Raji (cell line): ENCODE data around the gene AFAP1L2.

Experiments
- POLR2A ChIP-seq: IDR thresholded peaks from 2 replicates; pipeline ENCODE4 v1.6.1; 2011; ENCODE audit warnings: low read depth, low read length, control low read depth; ENCODE audit not compliant: insufficient read depth

The AFAP1L2 gene

DNA sequence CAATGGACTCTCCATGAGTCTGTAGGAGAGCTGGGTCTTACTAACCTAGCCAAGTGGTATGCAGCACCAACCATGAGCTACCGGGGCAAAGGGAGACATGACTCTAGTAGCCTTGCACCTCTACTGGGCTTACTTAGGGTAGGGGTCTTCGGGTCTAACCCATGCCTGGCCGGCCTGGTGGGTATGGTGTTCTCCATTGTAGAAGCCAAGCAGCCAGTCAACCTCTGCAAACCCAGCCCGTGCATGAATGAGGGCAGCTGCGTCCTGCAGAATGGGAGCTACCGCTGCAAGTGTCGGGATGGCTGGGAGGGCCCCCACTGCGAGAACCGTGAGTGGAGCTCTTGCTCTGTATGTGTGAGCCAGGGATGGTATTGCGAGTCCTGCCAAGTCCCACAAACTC is 114.3 kb downstream of the AFAP1L2 start:
- TF ChIP-seq POLR2A: no peak

DNA sequence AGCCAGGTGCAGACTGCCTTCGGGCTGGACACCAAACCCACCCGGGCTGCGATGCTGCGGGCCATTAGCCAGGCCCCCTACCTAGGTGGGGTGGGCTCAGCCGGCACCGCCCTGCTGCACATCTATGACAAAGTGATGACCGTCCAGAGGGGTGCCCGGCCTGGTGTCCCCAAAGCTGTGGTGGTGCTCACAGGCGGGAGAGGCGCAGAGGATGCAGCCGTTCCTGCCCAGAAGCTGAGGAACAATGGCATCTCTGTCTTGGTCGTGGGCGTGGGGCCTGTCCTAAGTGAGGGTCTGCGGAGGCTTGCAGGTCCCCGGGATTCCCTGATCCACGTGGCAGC is 115.2 kb downstream of the AFAP1L2 start:
- TF ChIP-seq POLR2A: no peak

DNA sequence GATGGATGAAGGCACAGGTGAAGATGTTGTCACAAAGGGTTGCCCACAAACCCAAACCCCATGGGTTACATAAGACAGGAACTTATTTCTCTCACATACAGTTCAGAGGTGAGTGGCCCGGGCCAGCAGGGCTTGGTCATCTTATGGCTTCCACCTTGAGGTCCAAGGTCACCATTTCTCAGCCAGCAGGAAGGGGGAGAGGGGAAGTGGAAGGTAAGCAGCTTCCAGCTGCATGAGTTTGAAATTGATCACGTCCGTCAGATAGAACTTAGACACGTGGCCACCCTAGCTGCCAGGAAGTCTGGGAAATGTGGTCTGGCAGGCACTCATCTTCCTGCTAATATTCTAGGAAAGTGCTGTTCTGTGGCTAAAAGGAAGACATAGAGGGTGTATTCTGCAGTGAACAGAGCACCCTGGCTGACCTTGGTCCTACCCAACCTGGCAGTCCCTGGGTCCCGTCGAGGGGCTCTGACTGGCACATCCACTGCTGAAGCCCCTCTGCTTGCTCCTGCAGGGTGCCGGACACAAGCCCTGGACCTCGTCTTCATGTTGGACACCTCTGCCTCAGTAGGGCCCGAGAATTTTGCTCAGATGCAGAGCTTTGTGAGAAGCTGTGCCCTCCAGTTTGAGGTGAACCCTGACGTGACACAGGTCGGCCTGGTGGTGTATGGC is 115.7 kb downstream of the AFAP1L2 start:
- TF ChIP-seq POLR2A: no peak

DNA sequence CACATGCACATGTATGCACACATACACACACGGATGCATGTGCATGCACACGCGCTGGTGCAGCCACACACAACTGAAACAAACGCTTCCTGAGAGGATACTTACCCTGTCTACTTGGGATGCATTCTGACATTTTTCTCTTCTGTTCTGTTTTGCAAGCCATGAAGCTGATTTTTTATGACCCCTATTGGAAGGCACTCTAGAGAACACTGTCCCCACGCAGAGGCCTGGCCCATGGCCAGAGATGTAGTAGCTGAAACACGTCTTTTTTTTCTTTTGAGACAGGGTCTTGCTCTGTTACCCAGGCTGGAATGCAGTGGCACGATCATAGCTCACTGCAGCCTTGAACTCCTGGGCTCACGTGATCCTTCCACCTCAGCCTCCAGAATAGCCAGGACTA is 117.4 kb downstream of the AFAP1L2 start:
- TF ChIP-seq POLR2A: no peak

DNA sequence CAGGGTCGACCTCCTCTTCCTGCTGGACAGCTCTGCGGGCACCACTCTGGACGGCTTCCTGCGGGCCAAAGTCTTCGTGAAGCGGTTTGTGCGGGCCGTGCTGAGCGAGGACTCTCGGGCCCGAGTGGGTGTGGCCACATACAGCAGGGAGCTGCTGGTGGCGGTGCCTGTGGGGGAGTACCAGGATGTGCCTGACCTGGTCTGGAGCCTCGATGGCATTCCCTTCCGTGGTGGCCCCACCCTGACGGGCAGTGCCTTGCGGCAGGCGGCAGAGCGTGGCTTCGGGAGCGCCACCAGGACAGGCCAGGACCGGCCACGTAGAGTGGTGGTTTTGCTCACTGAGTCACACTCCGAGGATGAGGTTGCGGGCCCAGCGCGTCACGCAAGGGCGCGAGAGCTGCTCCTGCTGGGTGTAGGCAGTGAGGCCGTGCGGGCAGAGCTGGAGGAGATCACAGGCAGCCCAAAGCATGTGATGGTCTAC is 118.3 kb downstream of the AFAP1L2 start:
- TF ChIP-seq POLR2A: no peak

DNA sequence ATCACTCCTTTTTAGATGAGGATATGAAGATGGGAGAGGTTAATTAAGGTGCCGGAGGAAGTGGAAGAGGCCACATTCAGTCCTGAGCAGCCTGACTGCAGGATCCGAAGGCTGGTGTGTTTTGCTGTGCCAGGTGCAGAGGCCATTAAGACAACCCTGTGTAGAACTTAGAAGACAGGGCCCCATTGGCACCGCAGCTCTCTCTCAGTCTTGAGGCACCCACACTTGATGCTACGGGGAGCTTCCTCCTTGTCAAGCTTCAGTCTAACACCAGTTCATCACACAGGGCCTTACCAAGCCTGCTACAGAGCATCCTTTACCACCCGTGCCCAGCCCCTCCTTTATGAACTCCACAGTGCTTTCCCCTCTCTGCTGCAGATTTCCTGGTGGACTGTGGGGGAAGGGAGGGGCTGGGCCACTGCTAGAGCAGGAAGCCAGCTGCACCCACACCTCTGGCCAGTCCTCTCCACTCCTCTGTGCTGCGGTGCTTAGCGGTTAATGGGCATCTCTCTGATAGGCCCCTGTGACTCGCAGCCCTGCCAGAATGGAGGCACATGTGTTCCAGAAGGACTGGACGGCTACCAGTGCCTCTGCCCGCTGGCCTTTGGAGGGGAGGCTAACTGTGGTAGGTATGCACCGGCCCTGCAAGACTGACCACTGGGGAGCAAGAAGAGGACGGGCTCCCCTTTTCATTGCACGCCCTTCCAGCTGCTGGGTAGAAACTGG is 119.8 kb downstream of the AFAP1L2 start:
- TF ChIP-seq POLR2A: no peak

DNA sequence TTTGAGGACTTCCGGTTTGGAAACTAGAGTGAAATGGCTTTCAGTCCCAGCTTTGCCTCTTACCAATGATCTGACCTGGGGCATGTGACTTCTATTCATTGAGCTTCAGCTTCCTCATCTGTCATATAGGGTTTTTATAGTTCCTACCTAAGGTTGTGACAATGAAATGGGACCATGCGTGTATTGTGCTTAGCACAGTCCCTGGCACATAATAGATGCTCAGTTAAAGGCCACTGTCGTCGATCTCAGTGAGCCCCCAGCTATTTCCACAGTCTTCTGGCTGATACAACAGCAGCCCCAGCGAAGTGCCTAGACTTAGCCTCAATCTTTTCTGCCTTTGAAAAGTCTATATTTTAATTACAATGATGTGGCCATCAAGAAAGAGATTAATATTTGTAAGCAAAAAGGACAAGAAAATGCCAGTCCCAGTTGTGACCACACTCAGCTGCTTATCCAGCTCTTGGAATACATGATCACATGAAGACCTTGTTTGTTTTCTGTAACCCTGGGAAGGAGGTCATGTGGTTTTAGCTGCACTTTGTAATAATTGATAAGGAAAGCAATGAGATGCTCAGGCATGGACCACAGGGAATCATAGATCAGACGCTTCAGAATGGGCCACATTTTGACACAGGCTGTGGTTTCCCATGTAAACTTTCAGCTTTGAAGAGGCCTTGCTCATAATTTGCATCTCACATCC is 120.6 kb downstream of the AFAP1L2 start:
- TF ChIP-seq POLR2A: no peak

DNA sequence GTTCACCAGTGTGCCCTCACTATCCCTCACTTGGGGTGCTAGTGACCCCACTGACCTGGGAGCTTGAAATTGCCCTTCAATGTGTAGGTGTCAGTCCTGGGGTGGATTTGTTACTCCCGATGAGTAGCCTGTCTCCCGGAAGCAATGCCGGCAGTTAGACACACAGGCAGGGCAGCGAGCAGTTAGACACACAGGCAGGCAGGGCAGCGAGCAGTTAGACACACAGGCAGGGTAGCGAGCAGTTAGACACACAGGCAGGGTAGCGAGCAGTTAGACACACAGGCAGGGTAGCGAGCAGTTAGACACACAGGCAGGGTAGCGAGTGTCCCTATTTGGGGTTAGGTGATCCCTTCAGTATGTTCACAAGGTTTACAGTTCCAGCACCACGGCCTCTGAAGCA is 121.2 kb downstream of the AFAP1L2 start:
- no peak for TF ChIP-seq POLR2A

DNA sequence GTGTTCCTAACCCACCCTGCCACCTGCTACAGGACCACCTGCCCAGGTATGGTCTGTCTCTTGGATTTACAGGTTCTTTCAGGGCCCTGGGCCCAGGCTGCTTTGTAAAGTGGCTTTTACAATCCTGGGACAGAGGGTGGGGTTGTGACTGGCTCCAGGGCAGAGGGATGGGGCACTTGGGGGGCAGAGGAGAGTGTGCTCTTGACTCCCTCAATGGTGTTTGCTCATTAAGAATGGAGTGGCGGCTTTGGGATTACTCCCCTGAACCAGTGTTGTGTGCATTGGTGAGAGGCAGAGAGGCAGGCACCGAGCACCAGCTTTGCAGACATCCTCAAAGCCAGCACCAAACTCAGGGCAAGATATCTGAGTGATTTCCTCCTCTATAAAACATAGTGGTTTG is 121.8 kb downstream of the AFAP1L2 start:
- no peak for TF ChIP-seq POLR2A

DNA sequence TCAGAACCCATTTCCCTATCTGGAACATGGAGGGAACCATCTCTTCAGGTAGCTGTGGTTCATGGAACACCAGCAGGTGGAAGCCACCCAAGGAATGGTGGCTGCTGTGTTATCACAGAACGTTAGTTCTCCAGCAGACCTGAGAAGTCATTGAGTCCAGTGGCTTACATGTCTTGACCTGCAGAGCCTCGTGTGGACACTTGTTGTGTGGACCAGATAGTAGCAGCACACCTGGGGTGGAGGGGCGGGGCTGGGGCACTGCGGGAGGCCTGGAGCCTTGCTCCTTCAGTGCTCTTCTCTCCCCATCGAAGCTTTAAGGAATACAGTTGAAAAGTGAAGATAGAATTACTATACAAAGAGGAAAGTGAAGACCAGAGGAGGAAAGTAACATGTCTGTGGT is 122.8 kb downstream of the AFAP1L2 start:
- no peak for TF ChIP-seq POLR2A

DNA sequence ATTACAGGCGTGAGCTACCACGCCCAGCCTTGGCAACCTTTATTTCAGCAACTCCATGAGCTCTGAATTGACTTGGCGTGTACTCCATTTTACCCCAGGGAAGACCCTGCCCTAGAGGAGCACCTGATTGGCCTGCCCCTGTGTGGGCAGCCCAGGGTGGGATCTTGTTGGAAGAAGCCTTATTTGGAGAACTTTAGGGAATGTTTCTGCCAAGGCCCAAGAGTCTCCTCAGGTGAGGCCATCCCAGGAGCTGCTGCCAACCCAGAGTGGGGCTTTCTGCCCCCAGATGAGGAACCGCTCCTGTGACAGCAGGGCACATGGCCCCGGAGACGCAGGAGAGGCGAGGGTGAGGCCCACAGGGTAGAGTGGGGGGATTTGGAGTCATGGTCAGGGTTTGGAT is 123.3 kb downstream of the AFAP1L2 start:
- TF ChIP-seq POLR2A: no peak

DNA sequence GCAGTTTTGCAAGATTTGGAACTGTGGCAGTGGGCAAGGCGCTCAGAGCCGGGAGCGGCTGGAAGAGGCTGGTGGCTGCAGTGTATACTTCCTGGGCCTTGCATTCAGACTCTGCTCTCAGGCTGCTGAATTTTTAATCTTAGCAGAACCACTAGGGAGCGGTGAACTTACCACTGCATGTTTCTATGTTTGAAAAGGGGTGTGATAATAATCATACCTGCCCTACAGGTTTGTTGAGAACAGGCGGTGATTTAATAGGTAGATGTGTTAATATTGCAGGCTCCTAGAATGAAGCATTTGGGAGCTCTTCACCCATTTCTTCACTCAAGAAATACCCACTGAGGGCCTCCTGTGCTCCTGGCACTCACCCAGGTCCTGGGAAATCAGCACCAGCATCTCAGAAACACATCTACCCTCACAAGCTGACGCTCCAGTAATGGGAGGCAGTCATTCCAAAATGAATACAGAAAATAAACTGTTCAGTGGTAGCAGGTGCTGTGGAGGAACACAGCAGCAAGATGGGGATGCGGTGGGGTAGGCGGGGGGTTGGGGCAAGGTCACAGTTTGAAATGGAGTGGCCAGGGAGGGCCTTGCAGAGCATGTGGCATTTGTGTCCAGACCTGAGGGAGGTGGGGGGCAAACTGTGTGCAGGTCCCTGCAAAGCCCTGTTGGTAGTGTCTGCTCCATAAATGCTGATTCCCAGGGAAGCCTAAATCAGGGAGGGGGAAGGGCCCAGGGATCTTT is 124.2 kb downstream of the AFAP1L2 start:
- no peak for TF ChIP-seq POLR2A

DNA sequence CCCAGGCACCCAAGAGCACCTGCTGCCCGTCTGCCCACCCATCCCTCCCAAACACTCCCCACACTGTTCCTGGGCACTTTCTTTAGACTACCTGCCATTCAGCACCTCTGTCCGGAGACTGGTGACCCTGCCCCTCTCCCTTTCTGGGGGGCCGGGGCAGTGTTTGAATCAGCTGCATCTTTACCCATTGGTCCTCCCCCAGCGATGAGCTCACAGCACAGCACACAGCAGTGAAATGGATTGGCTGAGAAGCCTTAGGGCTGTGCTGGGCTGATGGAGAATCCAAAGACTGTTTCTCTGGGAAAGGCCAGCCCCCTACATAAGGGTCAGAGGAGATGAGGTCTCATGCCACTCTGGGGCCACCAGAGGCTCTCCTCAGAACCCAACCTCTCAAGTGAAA is 125.0 kb downstream of the AFAP1L2 start:
- TF ChIP-seq POLR2A: no peak

DNA sequence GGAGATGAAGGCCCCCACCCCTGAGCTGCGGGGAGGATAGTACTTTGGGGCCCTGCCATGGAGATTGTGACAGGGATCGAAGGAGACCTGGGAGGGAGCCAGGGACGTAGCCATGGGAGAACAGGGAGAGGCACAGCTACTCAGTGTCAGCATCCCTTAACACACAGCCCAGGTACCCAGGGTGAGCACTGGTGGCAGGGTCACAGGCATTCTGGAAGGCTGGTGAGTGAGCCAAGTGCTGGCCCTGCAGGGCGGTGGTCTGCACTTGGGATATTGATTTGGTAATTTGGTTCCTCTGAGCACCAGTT is 125.5 kb downstream of the AFAP1L2 start:
- no peak for TF ChIP-seq POLR2A

DNA sequence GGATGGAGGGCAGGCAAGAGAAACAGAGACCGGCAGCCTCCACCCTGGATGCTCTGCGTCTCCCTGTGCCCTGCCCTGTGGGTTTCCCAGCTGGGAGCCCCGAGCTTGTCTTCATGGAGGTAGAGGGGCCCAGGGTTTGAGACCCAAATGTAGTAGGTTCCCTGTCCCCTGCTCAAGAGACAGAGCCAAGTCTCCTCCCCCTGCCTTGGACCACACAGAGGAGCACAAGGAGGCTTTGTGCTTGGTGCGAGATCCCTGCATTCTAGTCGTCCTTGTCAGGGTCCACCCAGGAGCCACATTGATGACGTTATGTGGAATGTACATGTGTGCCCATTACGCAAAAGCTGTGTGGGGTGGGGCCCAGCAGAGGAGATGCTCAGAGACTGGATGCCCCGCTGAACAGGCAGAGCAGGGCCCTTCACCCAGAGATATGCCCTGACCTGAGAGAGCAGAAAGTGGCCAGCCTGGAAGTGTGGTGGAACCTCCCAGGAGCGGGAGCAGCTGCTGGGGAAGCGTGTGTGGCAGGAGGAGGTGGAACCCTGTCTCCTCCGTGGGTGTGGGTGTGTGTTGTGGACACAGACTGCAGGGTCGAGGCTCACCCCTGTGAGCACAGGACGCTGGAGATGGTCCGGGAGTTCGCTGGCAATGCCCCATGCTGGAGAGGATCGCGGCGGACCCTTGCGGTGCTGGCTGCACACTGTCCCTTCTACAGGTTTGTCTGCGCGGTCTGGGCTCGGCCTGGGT is 126.0 kb downstream of the AFAP1L2 start:
- no peak for TF ChIP-seq POLR2A

DNA sequence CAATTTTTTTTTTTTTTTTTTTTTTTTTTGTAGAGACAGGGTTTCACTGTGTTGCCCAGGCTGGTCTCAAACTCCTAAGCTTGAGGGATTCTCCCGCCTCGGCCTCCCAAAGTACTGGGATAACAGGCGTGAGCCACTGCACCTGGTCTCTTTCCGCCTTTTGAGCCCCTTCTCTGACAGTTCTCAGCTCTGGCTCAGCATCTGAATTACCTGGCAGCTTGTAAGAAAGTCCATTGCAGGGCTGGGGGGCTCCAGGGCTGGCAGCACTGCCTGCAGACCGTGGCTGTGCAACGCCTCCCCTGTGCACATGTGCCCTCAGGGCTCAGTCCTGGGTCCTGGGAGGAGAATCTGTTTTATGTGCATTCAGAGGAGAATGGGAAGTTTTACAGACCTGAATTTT is 127.6 kb downstream of the AFAP1L2 start:
- TF ChIP-seq POLR2A: no peak

DNA sequence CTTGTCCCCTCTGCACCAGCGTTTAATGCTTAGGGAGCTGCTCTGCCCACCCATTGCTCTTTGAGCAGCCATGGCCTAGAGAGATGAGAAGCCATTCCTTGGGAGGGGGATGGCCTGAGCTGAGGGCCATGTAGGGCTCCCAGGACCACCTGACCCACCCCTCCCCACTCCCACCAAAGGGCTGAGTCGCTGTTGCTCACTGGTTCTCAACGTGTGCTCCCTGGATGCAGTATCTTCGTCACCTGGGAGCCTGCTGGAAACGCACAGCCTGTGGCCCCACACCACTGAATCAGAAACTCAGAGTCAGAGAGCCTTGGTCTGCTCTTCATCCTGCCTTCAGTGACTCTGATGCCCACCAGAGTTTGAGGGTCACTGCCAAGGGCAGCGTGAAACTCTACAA is 128.2 kb downstream of the AFAP1L2 start:
- no peak for TF ChIP-seq POLR2A
